HepG2 (cell line): ENCODE measurements around the gene CNOT8. TPM values are rescaled to one million over a fixed set of nuclear protein-coding genes. Genes with fewer than 3 reads are reported as not detected.

Experiments used
- AFF4 ChIP-seq: sonication (generic); formaldehyde crosslinking; IDR thresholded peaks from 2 replicates; pipeline ENCODE4 v1.4.0; 2020; ENCODE audit warnings: missing genetic modification reagents
- HDAC2 ChIP-seq: sonication (generic); formaldehyde crosslinking; IDR thresholded peaks from 2 replicates; pipeline ENCODE4 v1.4.0; 2020; ENCODE audit warnings: missing genetic modification reagents
- HDAC6 ChIP-seq: fragments of 200-600 bp; sonication (generic); IDR thresholded peaks from 2 replicates; pipeline ENCODE4 v1.7.0; 2017; ENCODE audit warnings: mild to moderate bottlenecking, antibody characterized with exemption, low read length, low read depth
- KLF6 ChIP-seq: IDR thresholded peaks from 2 replicates; pipeline ENCODE4 v1.8.0; 2016; ENCODE audit warnings: missing biosample characterization, missing genetic modification reagents
- LBX2 ChIP-seq: sonication (generic); formaldehyde crosslinking; IDR thresholded peaks from 2 replicates; pipeline ENCODE4 v1.5.0; 2020; ENCODE audit warnings: missing genetic modification reagents, mild to moderate bottlenecking, borderline replicate concordance
- MYNN ChIP-seq: sonication (generic); formaldehyde crosslinking; IDR thresholded peaks from 2 replicates; pipeline ENCODE4 v1.4.0; 2020; ENCODE audit warnings: mild to moderate bottlenecking, low read depth, missing genetic modification reagents
- NCOA2 ChIP-seq: sonication (generic); formaldehyde crosslinking; IDR thresholded peaks from 2 replicates; pipeline ENCODE4 v1.8.0; 2022; ENCODE audit warnings: inconsistent platforms
- PLRG1 ChIP-seq: fragments of 450-650 bp; conservative IDR thresholded peaks from 2 replicates; pipeline ENCODE4 v1.6.1; 2016
- PRPF4 ChIP-seq: fragments of 200-400 bp; formaldehyde crosslinking; IDR thresholded peaks from 2 replicates; pipeline ENCODE4 v1.6.1; 2016; ENCODE audit warnings: low read length, low read depth; ENCODE audit not compliant: poor library complexity, severe bottlenecking
- SAP130 ChIP-seq: IDR thresholded peaks from 2 replicates; pipeline ENCODE4 v1.6.1; 2016; ENCODE audit warnings: low read depth
- SIN3A ChIP-seq: IDR thresholded peaks from 2 replicates; pipeline ENCODE4 v1.6.1; 2011; ENCODE audit warnings: low read depth, mild to moderate bottlenecking, control low read depth, low read length, borderline replicate concordance
- SOX13 ChIP-seq, 3 experiments: fragments of 450-650 bp in 1 of 3; sonication (generic) in 1 of 3; formaldehyde crosslinking in 1 of 3; IDR thresholded peaks in 2 of 3; conservative IDR thresholded peaks in 1 of 3; 2 replicates each; pipeline versions ENCODE4 v1.5.0 to v1.6.1; 2016 to 2020; ENCODE audit warnings: antibody characterized with exemption in 1 of 3, mild to moderate bottlenecking in 1 of 3, missing compliant biosample characterization in 1 of 3, missing genetic modification reagents in 1 of 3, moderate library complexity in 1 of 3
- TOPORS ChIP-seq: sonication (generic); formaldehyde crosslinking; IDR thresholded peaks from 2 replicates; pipeline ENCODE4 v1.8.0; 2023; ENCODE audit warnings: mild to moderate bottlenecking, missing genetic modification reagents
- YEATS4 ChIP-seq: sonication (generic); formaldehyde crosslinking; IDR thresholded peaks from 2 replicates; pipeline ENCODE4 v1.4.0; 2020; ENCODE audit warnings: missing genetic modification reagents, borderline replicate concordance
- ZKSCAN5 ChIP-seq: sonication (generic); formaldehyde crosslinking; IDR thresholded peaks from 2 replicates; pipeline ENCODE4 v1.5.1; 2020; ENCODE audit warnings: mild to moderate bottlenecking, missing genetic modification reagents
- ZNF136 ChIP-seq: sonication (generic); formaldehyde crosslinking; IDR thresholded peaks from 2 replicates; pipeline ENCODE4 v1.8.1; 2022; ENCODE audit warnings: low read depth, mild to moderate bottlenecking, moderate library complexity, missing genetic modification reagents
- ZNF234 ChIP-seq: sonication (generic); formaldehyde crosslinking; conservative IDR thresholded peaks from 2 replicates; pipeline ENCODE4 v1.5.1; 2020; ENCODE audit warnings: mild to moderate bottlenecking, missing genetic modification reagents
- ZNF337 ChIP-seq: sonication (generic); formaldehyde crosslinking; IDR thresholded peaks from 2 replicates; pipeline ENCODE4 v1.5.1; 2020; ENCODE audit warnings: missing genetic modification reagents, low read depth, mild to moderate bottlenecking, borderline replicate concordance
- ZNF414 ChIP-seq: sonication (generic); formaldehyde crosslinking; IDR thresholded peaks from 2 replicates; pipeline ENCODE4 v1.5.0; 2020; ENCODE audit warnings: missing genetic modification reagents
- ZNF430 ChIP-seq: sonication (generic); formaldehyde crosslinking; IDR thresholded peaks from 2 replicates; pipeline ENCODE4 v1.9.0; 2021; ENCODE audit warnings: mild to moderate bottlenecking, missing genetic modification reagents
- ZNF704 ChIP-seq: sonication (generic); formaldehyde crosslinking; IDR thresholded peaks from 2 replicates; pipeline ENCODE4 v1.8.1; 2023; ENCODE audit warnings: mild to moderate bottlenecking, inconsistent platforms, moderate library complexity, missing genetic modification reagents, borderline replicate concordance
- ZSCAN9 ChIP-seq: IDR thresholded peaks from 2 replicates; pipeline ENCODE4 v1.6.1; 2016; ENCODE audit warnings: borderline replicate concordance
- polyA plus RNA-seq, 8 experiments: library from polyadenylated mRNA; depleted of rRNA in 3 of 8; stranded (reverse) in 7 of 8; unstranded in 1 of 8; fragments of >200 nt; fragmentation: Illumina TruSeq in 4 of 8; extraction: Trizol in 4 of 8; gene quantifications; 2 replicates each; pipeline versions ENCODE4 v1.2.1 to v1.2.3, GENCODE V29; 2011 to 2016; ENCODE audit warnings: low read depth in 4 of 8, missing spikeins in 1 of 8, mixed read lengths in 1 of 8; ENCODE audit not compliant: insufficient read depth in 1 of 8
- total RNA-seq, 5 experiments: library from RNA; depleted of rRNA; stranded (reverse); fragments of >200 nt; fragmentation: Illumina TruSeq; extraction: Trizol; gene quantifications; 2 replicates each; pipeline ENCODE4 v1.2.3, GENCODE V29; 2016; ENCODE audit warnings: low read depth in 1 of 5

The CNOT8 gene
- total and polyA plus RNA-seq, 2 of the 13 experiments (the other 11 are each of a cell fraction or from before 2014, with no cell fraction given): 37.1 to 74.9 TPM

GRCh38 chr5:154857530-154858296, 714 bp upstream of the CNOT8 start (continued):
- TF ChIP-seq ZNF234: 0 out of 2 replicates have a peak, but pooled peaks have one; percentile 22
- 0 out of 2 replicates have a peak, but pooled peaks have one; percentile 37 for TF ChIP-seq ZNF337 (CRISPR knock-in tag)
- TF ChIP-seq ZNF136 (CRISPR knock-in tag): no peak
- no peak for TF ChIP-seq PLRG1
- peak; percentile 66 for TF ChIP-seq HDAC2 (CRISPR knock-in tag)
- 0 out of 2 replicates have a peak, but pooled peaks have one; percentile 32 for TF ChIP-seq MYNN (CRISPR knock-in tag)
- TF ChIP-seq SIN3A: peak; percentile 54; the same call in 1 of the 2 replicates
- peak; percentile 85 for TF ChIP-seq ZNF430 (CRISPR knock-in tag)
- peak; percentile 65; the same call in 1 of the 2 replicates for TF ChIP-seq LBX2 (CRISPR knock-in tag)
- peak; percentile 8 for TF ChIP-seq ZNF414 (CRISPR knock-in tag)
- no peak for TF ChIP-seq ZSCAN9
- 0 out of 2 replicates have a peak, but pooled peaks have one; percentile 45 for TF ChIP-seq ZNF704
- TF ChIP-seq AFF4 (CRISPR knock-in tag): no peak
- TF ChIP-seq YEATS4 (CRISPR knock-in tag): no peak; the same call in 1 of the 2 replicates
- TF ChIP-seq NCOA2 (CRISPR knock-in tag): no peak
- no peak for TF ChIP-seq HDAC6
- TF ChIP-seq KLF6 (CRISPR knock-in tag): 0 out of 2 replicates have a peak, but pooled peaks have one; percentile 27
- no peak for TF ChIP-seq SOX13 (IDR thresholded peaks at IDR 0.05)
- TF ChIP-seq SOX13 (CRISPR knock-in tag; conservative IDR thresholded peaks at IDR 0.05 in 1 of 2, IDR thresholded peaks at IDR 0.05 in 1 of 2): 0 out of 4 replicates have a peak, but pooled peaks of 1 of the 2 experiments have one; percentile 3
- TF ChIP-seq SAP130: peak; percentile 70
- TF ChIP-seq TOPORS (CRISPR knock-in tag): 0 out of 2 replicates have a peak, but pooled peaks have one; percentile 24
- TF ChIP-seq PRPF4: no peak
- no peak for TF ChIP-seq ZKSCAN5 (CRISPR knock-in tag)
